MM.1S (cell line): ENCODE measurements around the gene CDC23.

ENCODE experiments used
- EZH2phosphoT487 ChIP-seq: fragments of 300-600 bp; sonication (generic); IDR thresholded peaks from 2 replicates; pipeline ENCODE4 v1.6.1; 2018; ENCODE audit warnings: antibody characterized with exemption, low read length
- TF ChIP-seq, protein P1 (sequence below): fragments of 300-600 bp; sonication (generic); IDR thresholded peaks from 2 replicates; pipeline ENCODE4 v1.5.1; 2016; ENCODE audit warnings: antibody characterized with exemption, low read length, mixed read lengths

DNA sequence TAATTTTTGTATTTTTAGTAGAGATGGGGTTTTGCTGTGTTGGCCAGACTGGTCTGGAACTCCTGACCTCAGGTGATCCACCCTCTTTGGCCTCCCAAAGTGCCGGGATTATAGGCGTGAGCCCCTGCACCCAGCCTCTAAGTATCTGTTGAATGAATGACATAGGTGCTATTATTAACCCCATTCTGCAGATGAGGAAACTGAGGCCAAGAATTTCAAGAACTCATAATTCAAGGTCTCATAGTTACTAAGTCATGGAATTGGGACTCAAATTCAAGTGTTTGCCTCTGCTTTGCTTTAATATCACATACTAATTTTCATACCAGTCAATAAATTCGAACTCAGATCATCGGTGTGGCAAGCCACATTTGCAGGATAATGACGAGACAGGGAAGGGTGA, 32.3 kb downstream of the CDC23 start:
- TF ChIP-seq, protein P1, sequence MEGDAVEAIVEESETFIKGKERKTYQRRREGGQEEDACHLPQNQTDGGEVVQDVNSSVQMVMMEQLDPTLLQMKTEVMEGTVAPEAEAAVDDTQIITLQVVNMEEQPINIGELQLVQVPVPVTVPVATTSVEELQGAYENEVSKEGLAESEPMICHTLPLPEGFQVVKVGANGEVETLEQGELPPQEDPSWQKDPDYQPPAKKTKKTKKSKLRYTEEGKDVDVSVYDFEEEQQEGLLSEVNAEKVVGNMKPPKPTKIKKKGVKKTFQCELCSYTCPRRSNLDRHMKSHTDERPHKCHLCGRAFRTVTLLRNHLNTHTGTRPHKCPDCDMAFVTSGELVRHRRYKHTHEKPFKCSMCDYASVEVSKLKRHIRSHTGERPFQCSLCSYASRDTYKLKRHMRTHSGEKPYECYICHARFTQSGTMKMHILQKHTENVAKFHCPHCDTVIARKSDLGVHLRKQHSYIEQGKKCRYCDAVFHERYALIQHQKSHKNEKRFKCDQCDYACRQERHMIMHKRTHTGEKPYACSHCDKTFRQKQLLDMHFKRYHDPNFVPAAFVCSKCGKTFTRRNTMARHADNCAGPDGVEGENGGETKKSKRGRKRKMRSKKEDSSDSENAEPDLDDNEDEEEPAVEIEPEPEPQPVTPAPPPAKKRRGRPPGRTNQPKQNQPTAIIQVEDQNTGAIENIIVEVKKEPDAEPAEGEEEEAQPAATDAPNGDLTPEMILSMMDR: no peak
- no peak for TF ChIP-seq EZH2phosphoT487
